Uterus (tissue), 2 donors: ENCODE measurements around the gene SPDYE2B.
"Not testable (repeated sequence)": the region's sequence is repeated elsewhere in the genome, so short reads cannot be mapped to it uniquely, and the experiment has no call there.

Experiments
- POLR2A ChIP-seq, 2 donors: fragments of 450-650 bp; IDR thresholded peaks; one replicate each; pipeline ENCODE4 v1.6.1; 2016; ENCODE audit warnings: antibody characterized with exemption in 2 of 2, mild to moderate bottlenecking in 1 of 2, moderate library complexity in 1 of 2
- TF ChIP-seq, protein P1 (sequence below), 4 experiments: fragments of 200-600 bp in 2 of 4; fragments of 450-650 bp in 2 of 4; sonication (generic) in 2 of 4; IDR thresholded peaks; one replicate each; pipeline ENCODE4 v1.5.1; 2016 to 2019; ENCODE audit warnings: antibody characterized with exemption in 4 of 4, mild to moderate bottlenecking in 2 of 4, moderate library complexity in 1 of 4

DNA sequence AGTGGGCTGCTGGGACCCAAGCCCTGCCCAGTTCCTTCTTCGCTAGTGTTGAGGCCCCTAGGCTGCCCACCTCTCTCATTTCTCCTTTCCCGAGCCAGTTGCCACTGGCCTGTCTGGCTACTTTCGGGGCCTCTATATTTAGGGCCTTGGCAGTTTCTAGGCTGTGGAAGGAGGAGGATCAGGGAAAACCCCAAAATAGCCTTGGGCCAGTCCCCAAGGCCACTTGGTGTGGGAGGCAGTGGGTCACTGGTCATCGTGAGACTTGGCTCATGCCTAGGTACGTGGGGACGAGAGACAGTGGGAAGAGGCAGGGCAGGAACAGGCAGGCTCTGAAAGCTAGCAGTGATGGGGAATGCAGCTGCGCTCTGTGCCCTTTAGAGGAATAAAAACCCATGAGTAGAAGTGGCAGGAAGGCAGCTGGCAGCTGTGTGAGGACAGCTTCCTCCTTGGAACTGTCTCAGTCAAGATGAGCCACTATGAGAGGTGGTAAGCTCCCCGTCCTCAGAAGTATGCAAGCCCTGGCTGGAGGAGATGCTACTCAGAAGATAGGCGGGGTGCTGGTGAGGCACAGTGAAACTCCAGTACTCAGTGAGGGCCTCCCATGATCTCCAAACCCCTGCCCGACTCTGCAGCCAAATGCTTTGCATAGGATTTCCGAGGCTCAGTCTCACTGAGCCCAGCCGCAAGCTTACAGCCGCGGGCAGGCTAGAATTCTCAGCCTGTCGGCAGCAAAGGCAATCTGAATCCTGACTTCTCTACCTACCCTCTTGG lies 36.4 kb upstream of the SPDYE2B start:
- not testable (repeated sequence) for TF ChIP-seq POLR2A (IDR thresholded peaks at IDR 0.05)
- TF ChIP-seq, protein P1, sequence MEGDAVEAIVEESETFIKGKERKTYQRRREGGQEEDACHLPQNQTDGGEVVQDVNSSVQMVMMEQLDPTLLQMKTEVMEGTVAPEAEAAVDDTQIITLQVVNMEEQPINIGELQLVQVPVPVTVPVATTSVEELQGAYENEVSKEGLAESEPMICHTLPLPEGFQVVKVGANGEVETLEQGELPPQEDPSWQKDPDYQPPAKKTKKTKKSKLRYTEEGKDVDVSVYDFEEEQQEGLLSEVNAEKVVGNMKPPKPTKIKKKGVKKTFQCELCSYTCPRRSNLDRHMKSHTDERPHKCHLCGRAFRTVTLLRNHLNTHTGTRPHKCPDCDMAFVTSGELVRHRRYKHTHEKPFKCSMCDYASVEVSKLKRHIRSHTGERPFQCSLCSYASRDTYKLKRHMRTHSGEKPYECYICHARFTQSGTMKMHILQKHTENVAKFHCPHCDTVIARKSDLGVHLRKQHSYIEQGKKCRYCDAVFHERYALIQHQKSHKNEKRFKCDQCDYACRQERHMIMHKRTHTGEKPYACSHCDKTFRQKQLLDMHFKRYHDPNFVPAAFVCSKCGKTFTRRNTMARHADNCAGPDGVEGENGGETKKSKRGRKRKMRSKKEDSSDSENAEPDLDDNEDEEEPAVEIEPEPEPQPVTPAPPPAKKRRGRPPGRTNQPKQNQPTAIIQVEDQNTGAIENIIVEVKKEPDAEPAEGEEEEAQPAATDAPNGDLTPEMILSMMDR (IDR thresholded peaks at IDR 0.05): not testable (repeated sequence)
